H1 (cell line): ENCODE measurements around the gene NUBPL. TPM values are rescaled to one million over a fixed set of nuclear protein-coding genes. Genes with fewer than 3 reads are reported as not detected.

ENCODE experiments used
- ATF3 ChIP-seq: IDR thresholded peaks from 2 replicates; pipeline ENCODE4 v1.6.1; 2011; ENCODE audit warnings: low read depth, mild to moderate bottlenecking, low read length; ENCODE audit not compliant: insufficient read depth
- GABPA ChIP-seq: IDR thresholded peaks from 2 replicates; pipeline ENCODE4 v1.6.1; 2011; ENCODE audit warnings: mild to moderate bottlenecking, low read length, moderate library complexity, borderline replicate concordance; ENCODE audit not compliant: insufficient read depth
- KDM4A ChIP-seq: IDR thresholded peaks from one replicate; pipeline ENCODE4 v1.7.1; 2012; ENCODE audit warnings: low read depth, mild to moderate bottlenecking, moderate library complexity, low read length, inconsistent platforms; ENCODE audit not compliant: severe bottlenecking
- NRF1 ChIP-seq: IDR thresholded peaks from 2 replicates; pipeline ENCODE4 v1.6.1; 2011; ENCODE audit warnings: mild to moderate bottlenecking, low read depth, low read length, improper control_type of control experiment
- YY1 ChIP-seq: IDR thresholded peaks from 2 replicates; pipeline ENCODE4 v1.6.1; 2011; ENCODE audit warnings: low read depth, mild to moderate bottlenecking, low read length
- polyA plus RNA-seq, 7 experiments: library from polyadenylated mRNA; depleted of rRNA in 3 of 7; stranded (reverse) in 5 of 7; unstranded in 2 of 7; fragments of >200 nt in 5 of 7; fragments of 200-250 nt in 2 of 7; gene quantifications; 1 replicate in 5 of 7; 2 replicates in 1 of 7; 4 replicates in 1 of 7; pipeline versions ENCODE4 v1.2.1 to v1.2.3, GENCODE V29; 2011 to 2013; ENCODE audit warnings: missing spikeins in 2 of 7, mixed read lengths in 2 of 7
- total RNA-seq: library from RNA; stranded (reverse); fragmentation: NEBNext Ultra II Directional; extraction: Animal tissue kit (Norgen Biotek cat#: 25700); gene quantifications from 2 replicates; pipeline ENCODE4 v1.2.1, GENCODE V29; 2021
- TF ChIP-seq, protein P1 (sequence below): IDR thresholded peaks from 2 replicates; pipeline ENCODE4 v1.6.1; 2011; ENCODE audit warnings: low read length, improper control_type of control experiment

NUBPL gene
- total and polyA plus RNA-seq, 2 of the 8 experiments (the other 6 are each of a cell fraction or from before 2014, with no cell fraction given), result 1.6 to 6.8 TPM

DNA sequence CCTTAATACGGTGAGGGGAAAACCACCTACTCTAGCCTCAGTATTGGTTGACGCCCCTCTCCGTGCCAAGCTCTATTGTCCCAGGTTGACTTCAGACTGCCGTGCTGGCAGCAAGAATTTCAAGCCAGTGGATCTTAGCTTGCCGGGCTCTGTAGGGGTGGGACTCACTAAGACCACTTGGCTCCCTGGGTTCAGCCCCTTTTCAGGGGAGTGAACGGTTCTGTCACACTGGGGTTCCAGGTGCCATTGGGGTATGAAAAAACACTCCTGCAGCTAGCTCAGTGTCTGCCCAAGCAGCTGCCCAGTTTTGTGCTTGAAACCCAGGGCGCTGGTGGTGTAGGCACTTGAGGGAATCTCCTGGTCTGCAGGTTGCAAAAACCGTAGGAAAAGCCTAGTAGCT, 107.1 kb downstream of the NUBPL start (continued):
- TF ChIP-seq, protein P1, sequence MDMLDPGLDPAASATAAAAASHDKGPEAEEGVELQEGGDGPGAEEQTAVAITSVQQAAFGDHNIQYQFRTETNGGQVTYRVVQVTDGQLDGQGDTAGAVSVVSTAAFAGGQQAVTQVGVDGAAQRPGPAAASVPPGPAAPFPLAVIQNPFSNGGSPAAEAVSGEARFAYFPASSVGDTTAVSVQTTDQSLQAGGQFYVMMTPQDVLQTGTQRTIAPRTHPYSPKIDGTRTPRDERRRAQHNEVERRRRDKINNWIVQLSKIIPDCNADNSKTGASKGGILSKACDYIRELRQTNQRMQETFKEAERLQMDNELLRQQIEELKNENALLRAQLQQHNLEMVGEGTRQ, result no peak
- TF ChIP-seq ATF3 (no peak), NRF1 (no peak), YY1 (no peak), KDM4A (no peak), GABPA (no peak)
